MM.1S (cell line): ENCODE data around the gene NRXN3.

Experiments
- DNase-seq: peaks from one replicate; pipeline ENCODE4 v3.0.0-alpha.2; 2015
- H2AFZ ChIP-seq: fragments of 300-600 bp; sonication (generic); 2 replicates; pipeline ENCODE4 v1.6.0; 2016; ENCODE audit warnings: antibody characterized with exemption, low read length
- H3F3A ChIP-seq: fragments of 300-600 bp; sonication (generic); 2 replicates; pipeline ENCODE4 v1.6.1; 2016; ENCODE audit warnings: mild to moderate bottlenecking, antibody characterized with exemption, low read length, moderate library complexity, mixed read lengths; ENCODE audit not compliant: insufficient read depth
- H3K27ac ChIP-seq: fragments of 300-600 bp; sonication (generic); 2 replicates; pipeline ENCODE4 v1.5.1; 2016; ENCODE audit warnings: mild to moderate bottlenecking, low read length
- H3K27me3 ChIP-seq: fragments of 300-600 bp; sonication (generic); replicated peaks from 2 replicates; pipeline ENCODE4 v1.6.0; 2016; ENCODE audit warnings: low read length; ENCODE audit not compliant: insufficient read depth
- H3K36me3 ChIP-seq: fragments of 300-600 bp; sonication (generic); replicated peaks from 2 replicates; pipeline ENCODE4 v1.6.1; 2016; ENCODE audit warnings: mild to moderate bottlenecking, low read length, mixed read lengths; ENCODE audit not compliant: insufficient read depth
- H3K4me1 ChIP-seq: fragments of 300-600 bp; sonication (generic); 2 replicates; pipeline ENCODE4 v1.6.1; 2016; ENCODE audit warnings: low read length, mixed read lengths
- H3K4me2 ChIP-seq: fragments of 300-600 bp; sonication (generic); 2 replicates; pipeline ENCODE4 v1.6.0; 2016; ENCODE audit warnings: low read depth, low read length
- H3K4me3 ChIP-seq: fragments of 300-600 bp; sonication (generic); 2 replicates; pipeline ENCODE4 v1.5.1; 2016; ENCODE audit warnings: low read length, mixed read lengths
- H3K79me2 ChIP-seq: fragments of 300-600 bp; sonication (generic); 2 replicates; pipeline ENCODE4 v1.6.1; 2016; ENCODE audit warnings: mixed run types, low read length, mixed read lengths
- H3K9ac ChIP-seq: fragments of 300-600 bp; sonication (generic); 2 replicates; pipeline ENCODE4 v1.6.1; 2016; ENCODE audit warnings: low read length, mixed read lengths
- H3K9me2 ChIP-seq: fragments of 300-600 bp; sonication (generic); replicated peaks from 2 replicates; pipeline ENCODE4 v1.6.1; 2016; ENCODE audit warnings: mild to moderate bottlenecking, low read length, mixed read lengths; ENCODE audit not compliant: insufficient read depth
- H3K9me3 ChIP-seq: fragments of 300-600 bp; sonication (generic); replicated peaks from 2 replicates; pipeline ENCODE4 v1.6.1; 2016; ENCODE audit warnings: mild to moderate bottlenecking, low read length, mixed read lengths; ENCODE audit not compliant: insufficient read depth
- H4K20me1 ChIP-seq: fragments of 300-600 bp; sonication (generic); 2 replicates; pipeline ENCODE4 v1.6.1; 2016; ENCODE audit warnings: mild to moderate bottlenecking, low read length, moderate library complexity, mixed read lengths; ENCODE audit not compliant: insufficient read depth
- EZH2 ChIP-seq: fragments of 300-600 bp; sonication (generic); optimal IDR thresholded peaks from 2 replicates; pipeline ENCODE3; 2017; ENCODE audit warnings: low read depth, mild to moderate bottlenecking, antibody characterized with exemption, low read length, mixed read lengths
- EZH2phosphoT487 ChIP-seq: fragments of 300-600 bp; sonication (generic); IDR thresholded peaks from 2 replicates; pipeline ENCODE4 v1.6.1; 2018; ENCODE audit warnings: antibody characterized with exemption, low read length
- TF ChIP-seq, protein P1 (sequence below): fragments of 300-600 bp; sonication (generic); IDR thresholded peaks from 2 replicates; pipeline ENCODE4 v1.5.1; 2016; ENCODE audit warnings: antibody characterized with exemption, low read length, mixed read lengths

NRXN3 gene

DNA sequence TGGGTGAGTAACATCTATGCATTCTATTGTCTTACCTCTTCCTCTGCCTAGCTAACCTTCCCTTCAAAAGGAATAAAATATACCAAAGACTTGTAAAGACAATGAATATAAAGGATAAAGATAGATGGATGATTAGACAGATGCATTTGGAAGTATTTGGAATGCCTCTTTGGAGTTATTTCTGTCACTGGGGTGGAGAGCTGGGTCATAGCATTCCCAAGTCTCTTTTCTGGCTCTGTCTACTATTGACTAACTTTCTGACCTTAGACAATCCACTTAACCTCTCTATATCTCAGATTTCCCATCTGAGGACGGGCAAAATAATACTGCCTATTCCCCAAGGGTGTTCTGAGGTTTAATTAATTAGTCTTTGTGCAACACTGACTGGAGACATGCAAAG lies 1523.8 kb downstream of the NRXN3 start:
- Histone ChIP-seq H4K20me1 (no peaks in the 10 kb centered on the region), H2AFZ (no peak overlapping the region), H3K36me3 (no peaks in the 10 kb centered on the region), H3K79me2 (no peaks in the 10 kb centered on the region), H3F3A (no peaks in the 10 kb centered on the region), H3K9me2 (no peaks in the 10 kb centered on the region), H3K27me3 (no peaks in the 10 kb centered on the region), H3K4me3 (no peak overlapping the region), H3K27ac (no peak overlapping the region), H3K9me3 (no peaks in the 10 kb centered on the region), H3K4me2 (no peak overlapping the region), H3K9ac (no peak overlapping the region), H3K4me1 (no peaks in the 10 kb centered on the region)
- TF ChIP-seq EZH2 (no peak), EZH2phosphoT487 (no peak)
- TF ChIP-seq, protein P1, sequence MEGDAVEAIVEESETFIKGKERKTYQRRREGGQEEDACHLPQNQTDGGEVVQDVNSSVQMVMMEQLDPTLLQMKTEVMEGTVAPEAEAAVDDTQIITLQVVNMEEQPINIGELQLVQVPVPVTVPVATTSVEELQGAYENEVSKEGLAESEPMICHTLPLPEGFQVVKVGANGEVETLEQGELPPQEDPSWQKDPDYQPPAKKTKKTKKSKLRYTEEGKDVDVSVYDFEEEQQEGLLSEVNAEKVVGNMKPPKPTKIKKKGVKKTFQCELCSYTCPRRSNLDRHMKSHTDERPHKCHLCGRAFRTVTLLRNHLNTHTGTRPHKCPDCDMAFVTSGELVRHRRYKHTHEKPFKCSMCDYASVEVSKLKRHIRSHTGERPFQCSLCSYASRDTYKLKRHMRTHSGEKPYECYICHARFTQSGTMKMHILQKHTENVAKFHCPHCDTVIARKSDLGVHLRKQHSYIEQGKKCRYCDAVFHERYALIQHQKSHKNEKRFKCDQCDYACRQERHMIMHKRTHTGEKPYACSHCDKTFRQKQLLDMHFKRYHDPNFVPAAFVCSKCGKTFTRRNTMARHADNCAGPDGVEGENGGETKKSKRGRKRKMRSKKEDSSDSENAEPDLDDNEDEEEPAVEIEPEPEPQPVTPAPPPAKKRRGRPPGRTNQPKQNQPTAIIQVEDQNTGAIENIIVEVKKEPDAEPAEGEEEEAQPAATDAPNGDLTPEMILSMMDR: no peak
- DNase-seq: no peak

DNA sequence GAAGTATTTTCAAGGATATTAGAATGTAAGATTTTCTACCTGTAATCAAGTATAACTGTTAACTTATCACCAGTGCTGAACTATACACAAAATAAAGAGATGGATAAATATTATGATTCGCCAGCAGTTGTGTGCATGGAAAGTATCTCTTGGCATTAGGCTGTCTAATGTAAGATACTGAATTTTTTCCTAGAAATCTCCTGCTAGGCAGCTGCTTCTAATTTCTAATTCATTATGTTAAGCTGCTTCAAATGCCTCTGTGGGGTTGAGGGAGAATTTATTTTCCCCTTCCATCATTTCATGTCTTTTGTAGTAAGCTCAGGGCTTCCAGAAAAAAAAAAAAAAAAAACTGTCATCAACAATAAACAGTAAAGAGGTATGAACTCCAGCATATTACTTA lies 1525.1 kb downstream of the NRXN3 start:
- Histone ChIP-seq H4K20me1 (no peaks in the 10 kb centered on the region), H3K27ac (no peak overlapping the region), H3K4me2 (no peak overlapping the region), H3K9ac (no peak overlapping the region), H2AFZ (no peak overlapping the region), H3K9me2 (no peaks in the 10 kb centered on the region), H3K4me3 (no peak overlapping the region), H3K36me3 (no peaks in the 10 kb centered on the region), H3K27me3 (no peaks in the 10 kb centered on the region), H3K79me2 (no peaks in the 10 kb centered on the region), H3K4me1 (no peaks in the 10 kb centered on the region), H3F3A (no peaks in the 10 kb centered on the region), H3K9me3 (no peaks in the 10 kb centered on the region)
- no peak for TF ChIP-seq EZH2
- TF ChIP-seq, protein P1: no peak
- TF ChIP-seq EZH2phosphoT487: no peak
- DNase-seq: no peak

DNA sequence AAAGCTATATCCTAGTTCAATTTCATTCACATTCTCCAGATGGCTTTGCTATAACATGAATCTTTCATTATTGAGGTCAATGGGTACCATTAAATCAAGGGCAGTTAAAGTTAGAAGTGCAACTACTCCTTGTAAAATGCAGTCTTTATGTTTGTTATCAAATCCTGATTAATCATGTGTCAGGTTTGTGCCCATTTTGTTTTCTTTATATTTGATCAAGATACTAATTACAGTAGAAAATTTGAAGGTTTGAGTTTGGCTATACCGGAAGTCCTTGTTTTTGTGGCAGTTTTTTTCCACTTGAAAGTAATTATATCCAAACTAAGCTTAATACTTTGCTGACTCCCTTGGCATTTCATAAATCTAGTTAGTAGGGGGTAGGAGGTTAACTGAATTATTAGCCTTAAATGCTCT lies 1528.1 kb downstream of the NRXN3 start:
- H2AFZ ChIP-seq: no peak overlapping the region
- no peaks in the 10 kb centered on the region for H3K4me1 ChIP-seq
- no peaks in the 10 kb centered on the region for H3K36me3 ChIP-seq
- H3K79me2 ChIP-seq: no peaks in the 10 kb centered on the region
- TF ChIP-seq EZH2phosphoT487: no peak
- TF ChIP-seq EZH2: no peak
- TF ChIP-seq, protein P1: no peak
- no peaks in the 10 kb centered on the region for H3K27me3 ChIP-seq
- no peaks in the 10 kb centered on the region for H3K9me2 ChIP-seq
- H3K9ac ChIP-seq: no peak overlapping the region
- H3K27ac ChIP-seq: no peak overlapping the region
- DNase-seq: no peak
- H3K9me3 ChIP-seq: no peaks in the 10 kb centered on the region
- no peak overlapping the region for H3K4me3 ChIP-seq
- no peak overlapping the region for H3K4me2 ChIP-seq
- H3F3A ChIP-seq: no peaks in the 10 kb centered on the region
- H4K20me1 ChIP-seq: no peaks in the 10 kb centered on the region
